Activated CD4-positive, alpha-beta T cell treated with anti-CD3 and anti-CD28 coated beads, Interleukin-2, amount 50 U/mL, for 24 hours (primary cell): Measurements from ENCODE around the gene OR4E2.
"Not testable (repeated sequence)": the region's sequence is repeated elsewhere in the genome, so short reads cannot be mapped to it uniquely, and the experiment has no call there.

Experiments used
- DNase-seq, 2 donors: peaks; one replicate each; pipeline ENCODE4 v3.0.0-alpha.2; 2020; ENCODE audit warnings: low read depth in 1 of 2, low spot score in 1 of 2

Gene OR4E2

DNA sequence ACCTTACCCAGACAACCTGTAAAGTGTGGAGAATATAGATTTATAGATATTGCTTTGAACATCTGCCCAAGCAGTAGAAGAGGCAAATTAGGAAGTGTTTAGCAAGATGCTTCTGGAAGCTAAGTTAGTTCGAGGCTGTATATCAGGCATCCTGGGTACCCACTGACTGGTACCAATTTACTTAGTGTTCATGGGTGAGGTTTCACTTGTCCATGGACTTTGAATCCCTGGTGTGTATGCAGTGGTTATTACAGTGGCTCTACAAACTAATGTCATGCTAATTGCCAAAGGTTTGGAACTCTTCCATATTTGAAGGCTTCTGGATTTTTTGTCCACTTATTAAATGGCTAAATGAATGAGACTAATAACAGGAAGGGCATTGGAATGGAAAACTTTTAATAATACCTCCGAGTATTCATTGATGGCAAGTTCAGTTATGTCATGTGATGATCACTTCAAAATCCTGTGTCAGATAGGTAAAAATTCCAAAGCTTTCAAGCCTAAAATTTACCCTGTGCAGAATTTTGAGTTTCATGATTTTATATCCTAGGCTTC lies at the start of gene OR4E2:
Gene OR4E2, plus strand, starts transcription at position 505 of the 555 bp plus-strand sequence. CDS start 11,248 bp downstream, outside the sequence.
- DNase-seq, result no peak

DNA sequence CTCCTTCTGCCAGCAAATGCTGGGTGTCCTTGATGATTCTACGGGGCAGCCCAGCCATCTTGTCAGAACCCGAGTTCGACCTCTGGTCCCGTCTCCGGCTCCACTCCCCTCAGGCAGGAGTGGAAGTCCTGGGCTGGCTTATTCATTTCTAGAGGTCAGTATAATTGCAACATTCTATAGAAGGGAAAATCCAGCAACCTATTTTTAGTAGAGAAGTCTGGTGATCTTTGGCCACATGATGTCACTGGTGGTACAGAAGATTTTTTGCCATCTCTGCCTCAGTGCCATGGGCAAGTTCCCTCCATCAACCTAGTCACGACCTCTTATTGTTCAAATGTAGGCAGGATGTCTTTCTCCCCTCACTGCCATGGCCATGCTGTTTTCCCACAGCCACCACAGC lies 41.3 kb upstream of the OR4E2 start:
- DNase-seq, result no peak

- no peak for DNase-seq
Measured at GRCh38 chr14:21614240-21614639, 39.4 kb upstream of the OR4E2 start.

- no peak for DNase-seq
Measured at GRCh38 chr14:21617614-21618013, 36.0 kb upstream of the OR4E2 start.

DNA sequence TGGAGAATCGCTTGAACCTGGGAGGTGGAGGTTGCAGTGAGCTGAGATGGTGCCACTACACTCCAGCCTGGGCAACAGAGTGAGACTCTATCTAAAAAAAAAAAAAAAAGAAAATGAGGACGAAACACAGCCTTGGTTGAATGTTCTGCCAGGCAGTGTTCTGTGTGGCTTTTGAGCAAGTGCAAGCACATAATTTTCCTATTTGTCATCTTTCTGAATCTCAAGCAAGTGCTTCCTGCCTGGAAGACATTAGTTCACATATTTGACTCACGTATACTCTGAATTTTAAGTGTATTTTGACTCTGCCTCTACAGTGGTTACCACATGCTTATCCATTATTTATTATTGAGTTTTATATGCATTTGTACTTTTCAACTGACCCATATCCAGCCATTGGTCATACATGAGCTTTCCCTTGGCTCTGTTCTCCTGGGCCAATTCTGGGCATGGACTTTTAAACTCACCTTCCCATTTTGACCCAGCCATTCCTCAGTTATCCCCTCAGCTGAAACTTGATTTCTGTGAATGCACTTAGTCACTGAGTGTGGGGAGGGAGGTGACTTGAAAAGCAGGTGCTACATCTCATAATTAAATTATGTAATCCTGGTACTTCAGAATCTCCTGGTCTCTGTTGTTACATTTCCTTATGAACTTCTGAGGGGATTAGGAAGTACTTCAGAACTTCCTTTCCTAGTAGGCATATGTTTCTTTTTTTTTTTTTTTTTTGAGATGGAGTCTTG lies 27.0 kb upstream of the OR4E2 start:
- DNase-seq, result no peak

DNA sequence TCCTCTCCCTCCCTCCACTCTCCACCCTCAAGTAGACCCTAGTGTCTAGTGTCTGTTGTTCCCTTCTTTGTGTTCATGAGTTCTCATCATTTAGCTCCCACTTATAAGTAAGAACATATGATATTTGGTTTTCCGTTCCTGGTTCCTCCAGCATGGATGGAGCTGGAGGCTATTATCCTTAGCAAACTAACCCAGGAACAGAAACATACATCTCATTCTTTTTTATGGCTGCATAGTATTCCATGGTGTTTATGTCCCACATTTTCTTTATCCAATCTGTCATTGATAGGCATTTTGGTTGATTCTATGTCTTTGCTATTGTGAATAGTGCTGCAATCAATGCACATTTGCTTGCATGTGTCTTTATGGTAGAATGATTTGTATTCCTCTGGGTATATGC lies 23.1 kb upstream of the OR4E2 start:
- not testable (repeated sequence) for DNase-seq

DNA sequence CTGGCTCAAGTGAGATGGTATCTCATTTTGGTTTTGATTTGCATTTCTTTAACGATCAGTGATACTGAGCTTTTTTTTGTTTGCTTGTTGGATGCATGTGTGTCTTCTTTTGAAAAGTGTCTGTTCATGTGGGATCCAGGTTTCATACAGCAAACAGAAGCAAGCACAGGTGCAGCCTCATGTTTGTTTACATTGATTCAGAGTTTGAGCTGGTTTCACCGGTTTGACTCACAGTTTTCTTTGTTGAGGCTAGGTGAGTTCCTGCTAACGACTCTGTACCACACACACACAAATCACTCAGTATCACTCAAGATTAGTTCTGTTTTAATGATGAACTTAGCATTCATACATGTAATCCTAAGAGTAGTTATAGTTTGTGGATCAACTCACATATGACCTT lies 22.6 kb upstream of the OR4E2 start:
- no peak for DNase-seq

DNA sequence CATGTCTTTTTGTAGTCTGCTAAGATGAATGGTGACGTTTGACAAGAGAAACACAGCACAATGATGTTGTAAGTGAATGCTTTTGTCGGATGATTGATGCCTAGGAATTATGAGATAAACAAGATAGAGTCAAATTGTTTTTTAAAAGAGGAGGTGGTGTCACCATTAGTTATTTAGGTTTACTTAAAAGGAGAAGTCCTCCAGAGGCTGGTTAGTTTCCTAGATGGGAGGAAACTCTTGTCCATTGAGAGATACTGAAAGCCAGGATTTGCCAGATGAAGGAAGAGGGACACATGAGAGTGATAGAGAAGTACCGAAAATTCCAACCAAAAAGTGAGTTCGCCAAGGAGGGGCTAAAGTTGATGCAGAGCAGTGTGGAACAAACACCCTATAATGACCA lies 18.8 kb upstream of the OR4E2 start, which contains the start of gene OR10G2:
Gene OR10G2, minus strand, starts transcription at position 101 of the 400 bp plus-strand sequence. Its CDS starts 98 bp downstream, at position 3.
- DNase-seq, result no peak

- DNase-seq, result no peak
Measured at GRCh38 chr14:21642683-21643082, 11.0 kb upstream of the OR4E2 start.

GRCh38 chr14:21643407-21643806 lies 10.2 kb upstream of the OR4E2 start:
- DNase-seq, result no peak

- no peak for DNase-seq
Measured at GRCh38 chr14:21647380-21647779, 6.3 kb upstream of the OR4E2 start.

- DNase-seq, result no peak
Measured at GRCh38 chr14:21652209-21652808, 1.3 kb upstream of the OR4E2 start.

DNA sequence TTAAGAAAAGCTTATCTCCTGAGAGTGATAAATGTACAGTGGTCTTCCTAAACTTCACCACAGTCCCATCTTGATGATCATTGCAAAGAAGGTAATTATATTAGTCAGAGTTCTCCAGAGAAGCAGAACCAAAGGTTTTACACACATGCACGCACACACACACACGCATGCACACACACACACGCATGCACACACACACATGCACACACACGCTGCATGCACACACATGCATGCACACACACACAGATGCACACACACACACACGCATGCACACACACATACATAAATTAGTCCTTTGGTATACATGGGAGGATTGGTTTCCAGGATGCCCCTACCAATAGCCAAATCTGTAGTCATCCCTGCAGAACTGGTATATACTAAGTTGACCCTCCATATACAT lies 580 bp downstream of the OR4E2 start:
- DNase-seq, result no peak

DNA sequence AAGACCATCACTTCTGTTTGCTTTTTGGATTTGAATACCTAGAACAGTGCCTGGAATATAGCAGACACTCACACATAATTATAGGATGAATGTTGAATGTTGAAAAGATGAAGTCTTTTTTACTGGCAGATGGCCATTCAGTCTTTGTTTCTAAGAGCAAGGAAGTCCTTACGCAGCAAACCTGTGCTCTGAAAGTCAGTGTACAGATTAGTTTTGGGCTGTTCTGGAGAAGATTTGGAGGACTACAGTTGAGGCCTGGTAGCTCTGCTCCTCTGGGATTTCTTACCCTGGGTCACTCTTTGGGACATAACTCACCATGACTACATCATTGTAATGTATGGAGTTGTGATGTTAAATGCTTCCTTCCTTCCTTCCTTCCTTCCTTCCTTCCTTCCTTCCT lies 3.3 kb downstream of the OR4E2 start:
- no peak for DNase-seq

DNA sequence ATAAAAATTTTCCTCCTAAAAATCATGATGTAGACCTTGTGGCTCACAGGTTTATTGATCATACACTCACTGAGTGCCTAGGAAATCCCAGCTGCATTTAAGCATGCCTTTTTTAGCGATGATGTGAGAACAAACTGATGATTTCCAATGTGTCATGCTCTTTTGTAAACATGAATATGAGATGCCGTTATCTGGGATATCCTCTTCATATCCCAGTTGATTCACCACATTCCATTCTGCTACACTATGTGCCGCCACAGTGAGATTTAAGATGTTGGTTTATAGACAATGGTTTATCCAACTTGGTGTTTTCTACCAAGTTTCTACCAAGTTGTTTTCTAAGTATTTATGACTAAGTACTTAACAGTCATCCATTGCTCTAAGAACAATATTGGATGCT lies 14.7 kb downstream of the OR4E2 start:
- DNase-seq, result no peak

GRCh38 chr14:21669284-21669683 lies 15.6 kb downstream of the OR4E2 start:
- DNase-seq, result no peak

DNA sequence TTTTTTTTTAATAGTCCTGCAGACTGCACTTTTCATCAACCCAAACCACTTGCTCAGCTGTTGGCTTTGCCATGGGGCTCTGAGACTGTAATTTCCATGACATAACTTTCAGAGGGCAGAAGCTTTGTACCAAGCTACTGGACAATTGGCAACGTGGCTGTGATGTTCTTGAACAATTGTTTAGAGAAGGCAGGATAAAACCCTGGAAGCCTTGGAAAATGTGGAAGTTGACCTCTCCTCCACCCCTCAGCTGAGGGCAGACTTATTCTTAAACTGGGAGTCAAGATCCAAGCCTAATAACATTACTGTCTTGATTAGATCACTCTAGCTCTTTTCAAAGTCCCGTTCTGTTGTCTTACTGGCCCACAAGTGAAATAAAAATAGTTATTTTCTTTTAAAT lies 17.7 kb downstream of the OR4E2 start:
- DNase-seq, result no peak

GRCh38 chr14:21672116-21672515 lies 18.5 kb downstream of the OR4E2 start:
- no peak for DNase-seq

DNA sequence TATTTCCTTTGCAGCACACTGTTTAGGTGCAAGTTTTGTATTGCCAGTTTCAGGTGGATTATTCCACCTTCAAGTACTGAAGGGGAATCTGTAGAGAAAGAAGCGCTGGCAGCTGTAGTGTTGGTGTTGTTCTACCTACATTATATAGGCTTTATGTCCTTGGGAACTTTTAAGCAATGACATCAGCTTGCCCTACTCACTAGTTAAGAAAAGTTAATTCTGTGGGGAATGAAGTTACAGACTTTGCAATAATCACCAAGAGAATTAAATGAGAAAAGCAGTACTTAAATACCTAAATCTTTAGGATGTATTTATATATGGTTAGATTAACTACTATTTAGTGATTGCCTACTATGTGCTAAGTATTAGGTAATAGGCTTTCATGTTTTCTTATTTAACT lies 20.1 kb downstream of the OR4E2 start, which contains the start of gene OR4E1:
Gene OR4E1, minus strand, starts transcription at position 101 of the 400 bp plus-strand sequence. CDS start 2,883 bp downstream, outside the sequence.
- no peak for DNase-seq

DNA sequence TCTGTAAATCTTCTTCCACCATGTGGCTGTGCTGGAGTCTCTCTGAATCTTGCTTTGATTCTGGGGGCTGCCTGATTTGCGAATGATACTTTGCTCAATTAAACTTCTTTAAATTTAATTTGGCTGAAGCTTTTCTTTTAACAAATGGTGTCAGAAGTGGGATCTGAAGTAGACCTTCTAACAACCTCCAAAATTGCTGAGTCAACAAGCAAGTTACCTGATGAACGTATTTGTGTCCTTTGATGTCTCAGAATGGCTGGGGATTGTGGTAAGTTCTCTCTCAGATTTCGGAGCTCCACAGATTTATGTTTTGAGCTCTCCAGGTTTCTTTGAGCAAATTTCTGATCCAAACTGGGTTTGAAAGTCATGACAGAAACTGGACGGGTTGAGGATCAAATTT lies 21.9 kb downstream of the OR4E2 start:
- no peak for DNase-seq

DNA sequence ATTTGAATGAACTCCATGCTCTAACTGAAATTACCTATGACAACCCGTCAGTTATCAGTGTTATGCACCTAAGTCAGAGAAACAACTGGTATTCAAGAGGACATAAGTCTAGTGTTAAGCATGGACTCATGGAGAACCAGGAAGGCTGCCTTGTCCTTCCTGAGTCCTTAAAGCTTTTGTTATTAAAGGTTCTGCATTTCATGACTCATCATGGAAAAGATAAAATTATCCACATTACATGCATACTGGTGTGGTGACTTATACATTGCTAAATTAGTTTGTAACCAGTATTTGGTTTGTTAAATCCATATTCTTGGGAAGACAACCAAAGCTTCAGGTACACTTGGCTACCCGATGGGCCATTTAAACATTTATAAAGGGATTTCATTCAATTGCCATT lies 26.4 kb downstream of the OR4E2 start:
- DNase-seq, result no peak

DNA sequence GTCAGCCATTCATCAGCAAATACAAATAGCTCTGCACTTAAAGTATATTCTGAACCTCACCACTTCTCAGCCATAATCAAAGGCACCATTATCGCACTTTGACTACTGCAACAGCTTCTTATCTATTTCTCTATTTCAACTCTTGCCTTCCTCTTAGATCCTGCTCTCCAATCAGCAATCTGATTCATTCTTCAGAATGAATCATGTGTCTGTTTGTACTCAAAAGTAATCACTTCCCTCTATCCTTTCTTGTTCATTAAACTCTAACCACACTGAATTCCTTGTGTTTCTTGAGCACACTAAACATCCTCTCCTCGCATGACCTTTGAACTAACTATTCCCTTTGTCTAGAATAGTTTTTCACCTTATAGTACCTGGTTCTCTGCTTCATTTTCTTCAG lies 32.8 kb downstream of the OR4E2 start:
- DNase-seq, result no peak
